AG04449 (cell line): ENCODE measurements around the gene HK1.

Source experiments
- CTCF ChIA-PET: fragments of 350-600 bp; formaldehyde crosslinking; extraction: SDS; loops from one replicate; lab custom pipeline; 2021; ENCODE audit warnings: antibody characterized with exemption; lab: Yijun Ruan, JAX
- POLR2A ChIA-PET: fragments of 400-600, 350-600 bp; formaldehyde crosslinking; extraction: SDS; loops from one replicate; lab custom pipeline; 2020; ENCODE audit warnings: antibody characterized with exemption, inconsistent platforms; lab: Yijun Ruan, JAX
- DNase-seq: peaks from one replicate; pipeline ENCODE4 v3.0.0-alpha.2; 2010; ENCODE audit warnings: low read depth, low spot score
- H3K4me3 ChIP-seq: 2 replicates; pipeline ENCODE4 v1.5.1; 2011; ENCODE audit warnings: low read depth, mild to moderate bottlenecking, control low read depth, low read length
- CTCF ChIP-seq: IDR thresholded peaks from one replicate; pipeline ENCODE4 v1.5.1; 2011; ENCODE audit warnings: mild to moderate bottlenecking, moderate library complexity, low read length, control low read depth, inconsistent platforms; ENCODE audit not compliant: insufficient read depth; ENCODE audit errors: missing control alignments

Gene HK1

GRCh38 chr10:69435966-69436520 lies 157.7 kb downstream of the HK1 start:
- ChIA-PET POLR2A (no interaction called here), CTCF (interaction anchor here (0.8 to 1.7 kb wide), 3 partner anchors 23 to 75 kb away, joined by 3 to 5 read pairs (median 4); no protein-coding TSS in a partner anchor)
- no peak for DNase-seq
- no peak for TF ChIP-seq CTCF
- H3K4me3 ChIP-seq, result no peak overlapping the region

- CTCF ChIA-PET, result interaction anchor here (0.8 to 2.1 kb wide), 7 partner anchors 9 to 83 kb away, joined by 3 to 8 read pairs (median 3); no protein-coding TSS in a partner anchor
- no peak for DNase-seq
- H3K4me3 ChIP-seq, result no peak overlapping the region
- no peak for TF ChIP-seq CTCF
- POLR2A ChIA-PET, result no interaction called here
These were observed 159.3 kb downstream of the HK1 start for GRCh38 chr10:69437321-69438259.

GRCh38 chr10:69438536-69439349 lies 160.4 kb downstream of the HK1 start:
- no peak for DNase-seq
- no peak overlapping the region for H3K4me3 ChIP-seq
- ChIA-PET POLR2A (no interaction called here), CTCF (interaction anchor here (0.6 to 2.1 kb wide), 5 partner anchors 10 to 82 kb away, joined by 3 to 8 read pairs (median 3); no protein-coding TSS in a partner anchor)
- no peak for TF ChIP-seq CTCF

- DNase-seq, result no peak
- H3K4me3 ChIP-seq, result no peak overlapping the region
- ChIA-PET CTCF (interaction anchor here (0.6 to 2.1 kb wide), 3 partner anchors 9 to 68 kb away, joined by 3 to 8 read pairs (median 4); no protein-coding TSS in a partner anchor), POLR2A (no interaction called here)
- no peak for TF ChIP-seq CTCF
These were observed 161.0 kb downstream of the HK1 start for GRCh38 chr10:69439350-69439739.

- CTCF ChIA-PET, result interaction anchor here (1.2 to 2.1 kb wide), 3 partner anchors 9 to 67 kb away, joined by 4 to 8 read pairs (median 4); no protein-coding TSS in a partner anchor
- DNase-seq, result no peak
- no peak overlapping the region for H3K4me3 ChIP-seq
- no peak for TF ChIP-seq CTCF
- POLR2A ChIA-PET, result no interaction called here
These were observed 161.7 kb downstream of the HK1 start for GRCh38 chr10:69439813-69440506.
